HCT116 (cell line): ENCODE results near the gene C5orf46.

Source experiments
- CEBPB ChIP-seq: IDR thresholded peaks from 2 replicates; pipeline ENCODE4 v1.6.1; 2012; ENCODE audit warnings: low read depth
- CTCF ChIP-seq, 3 experiments: fragments of 200-600 bp in 1 of 3; sonication (generic) in 1 of 3; IDR thresholded peaks in 2 of 3; conservative IDR thresholded peaks in 1 of 3; 2 replicates each; pipeline ENCODE4 v1.5.1; 2012 to 2017; ENCODE audit warnings: low read depth in 2 of 3, low read length in 2 of 3, antibody characterized with exemption in 1 of 3, borderline replicate concordance in 1 of 3, control low read depth in 1 of 3, mild to moderate bottlenecking in 1 of 3, mixed read lengths in 1 of 3, mixed run types in 1 of 3, moderate library complexity in 1 of 3; ENCODE audit not compliant: insufficient read depth in 1 of 3
- EGR1 ChIP-seq: IDR thresholded peaks from 2 replicates; pipeline ENCODE4 v1.6.1; 2012; ENCODE audit warnings: low read depth
- POLR2A ChIP-seq: IDR thresholded peaks from 2 replicates; pipeline ENCODE4 v1.7.0; 2011; ENCODE audit warnings: borderline replicate concordance; ENCODE audit not compliant: insufficient read depth, insufficient read length; ENCODE audit errors: extremely low read depth
- POLR2AphosphoS5 ChIP-seq: IDR thresholded peaks from 2 replicates; pipeline ENCODE4 v1.6.1; 2011; ENCODE audit warnings: mild to moderate bottlenecking, low read depth, low read length, moderate library complexity
- SP1 ChIP-seq: IDR thresholded peaks from 2 replicates; pipeline ENCODE4 v1.6.1; 2012; ENCODE audit warnings: low read depth
- ZNF274 ChIP-seq: fragments of 200-500 bp; sonication (Bioruptor generic); IDR thresholded peaks from 2 replicates; pipeline ENCODE4 v1.6.1; 2014; ENCODE audit warnings: mild to moderate bottlenecking, low read depth, low read length, inconsistent platforms

GRCh38 chr5:147906326-147907095 is at the start of gene C5orf46:
- no peak for TF ChIP-seq ZNF274
- no peak for TF ChIP-seq POLR2A
- TF ChIP-seq POLR2AphosphoS5: no peak
- no peak for TF ChIP-seq CTCF (IDR thresholded peaks at IDR 0.05 in 2 of 3, conservative IDR thresholded peaks at IDR 0.05 in 1 of 3; ENCODE audit: borderline replicate concordance in 1 of 3, insufficient read depth in 1 of 3, low read depth in 2 of 3, low read length in 2 of 3)
- no peak for TF ChIP-seq CEBPB
- no peak for TF ChIP-seq SP1
- TF ChIP-seq EGR1: no peak
